Smooth muscle cell (in vitro differentiated cells): ENCODE results near the gene CENPA. TPM values are rescaled to one million over a fixed set of nuclear protein-coding genes. Genes with fewer than 3 reads are reported as not detected.

ENCODE experiments used
- DNase-seq: peaks from one replicate; lab custom pipeline; 2025; ENCODE audit not compliant: unreplicated experiment; lab: John Stamatoyannopoulos, UW
- H2AFZ ChIP-seq: fragments of 200-600 bp; sonication (generic); 2 replicates; pipeline ENCODE4 v1.6.0; 2016; ENCODE audit warnings: antibody characterized with exemption, low read depth, mild to moderate bottlenecking
- H3F3A ChIP-seq: fragments of 200-600 bp; sonication (generic); 2 replicates; pipeline ENCODE4 v1.6.0; 2017; ENCODE audit warnings: antibody characterized with exemption, low read depth
- H3K27ac ChIP-seq: fragments of 200-600 bp; sonication (generic); 2 replicates; pipeline ENCODE4 v1.5.1; 2016; ENCODE audit warnings: low read depth, mild to moderate bottlenecking
- H3K27me3 ChIP-seq: fragments of 200-600 bp; sonication (generic); 2 replicates; pipeline ENCODE4 v1.6.1; 2016; ENCODE audit warnings: low read depth, mild to moderate bottlenecking
- H3K36me3 ChIP-seq: fragments of 200-600 bp; sonication (generic); 2 replicates; pipeline ENCODE4 v1.5.1; 2016; ENCODE audit warnings: low read depth
- H3K4me1 ChIP-seq: fragments of 200-600 bp; sonication (generic); 2 replicates; pipeline ENCODE4 v1.5.1; 2016; ENCODE audit warnings: low read depth
- H3K4me2 ChIP-seq: fragments of 200-600 bp; sonication (generic); 2 replicates; pipeline ENCODE4 v1.6.0; 2016; ENCODE audit warnings: mild to moderate bottlenecking
- H3K4me3 ChIP-seq: fragments of 200-600 bp; sonication (generic); 2 replicates; pipeline ENCODE4 v1.5.1; 2016; ENCODE audit warnings: mild to moderate bottlenecking
- H3K79me2 ChIP-seq: fragments of 200-600 bp; sonication (generic); 2 replicates; pipeline ENCODE4 v1.6.0; 2016; ENCODE audit warnings: low read depth, mild to moderate bottlenecking
- H3K9ac ChIP-seq: fragments of 200-600 bp; sonication (generic); 2 replicates; pipeline ENCODE4 v1.6.0; 2016; ENCODE audit warnings: low read depth
- H3K9me3 ChIP-seq: fragments of 200-600 bp; sonication (generic); replicated peaks from 2 replicates; pipeline ENCODE4 v1.5.1; 2016; ENCODE audit warnings: low read depth
- H4K20me1 ChIP-seq: fragments of 200-600 bp; sonication (generic); 2 replicates; pipeline ENCODE4 v1.6.0; 2016; ENCODE audit warnings: low read depth
- WGBS: methylation state at CpG from one replicate; pipeline ENCODE4 v1.1.7; 2016; ENCODE audit warnings: low lambda C conversion rate; 5-methylcytosine and 5-hydroxymethylcytosine counted together
- polyA plus RNA-seq: library from polyadenylated mRNA; unstranded; fragments of >200 nt; fragmentation: Nextera tagmentation; extraction: Ambion mirVana; gene quantifications from 2 replicates; pipeline ENCODE4 v1.2.1, GENCODE V29; 2016
- total RNA-seq: library from RNA; depleted of rRNA; stranded (reverse); fragments of >200 nt; gene quantifications from 2 replicates; pipeline ENCODE4 v1.2.3, GENCODE V29; 2014
- TF ChIP-seq, protein P1 (sequence below): fragments of 200-600 bp; sonication (generic); IDR thresholded peaks from 2 replicates; pipeline ENCODE4 v1.5.1; 2017; ENCODE audit warnings: borderline replicate concordance, mild to moderate bottlenecking, antibody characterized with exemption; ENCODE audit not compliant: insufficient read depth, poor library complexity, severe bottlenecking

Gene CENPA
- total and polyA plus RNA-seq, 2 experiments from 2014 or later = 0.58 to 7.6 TPM

DNA sequence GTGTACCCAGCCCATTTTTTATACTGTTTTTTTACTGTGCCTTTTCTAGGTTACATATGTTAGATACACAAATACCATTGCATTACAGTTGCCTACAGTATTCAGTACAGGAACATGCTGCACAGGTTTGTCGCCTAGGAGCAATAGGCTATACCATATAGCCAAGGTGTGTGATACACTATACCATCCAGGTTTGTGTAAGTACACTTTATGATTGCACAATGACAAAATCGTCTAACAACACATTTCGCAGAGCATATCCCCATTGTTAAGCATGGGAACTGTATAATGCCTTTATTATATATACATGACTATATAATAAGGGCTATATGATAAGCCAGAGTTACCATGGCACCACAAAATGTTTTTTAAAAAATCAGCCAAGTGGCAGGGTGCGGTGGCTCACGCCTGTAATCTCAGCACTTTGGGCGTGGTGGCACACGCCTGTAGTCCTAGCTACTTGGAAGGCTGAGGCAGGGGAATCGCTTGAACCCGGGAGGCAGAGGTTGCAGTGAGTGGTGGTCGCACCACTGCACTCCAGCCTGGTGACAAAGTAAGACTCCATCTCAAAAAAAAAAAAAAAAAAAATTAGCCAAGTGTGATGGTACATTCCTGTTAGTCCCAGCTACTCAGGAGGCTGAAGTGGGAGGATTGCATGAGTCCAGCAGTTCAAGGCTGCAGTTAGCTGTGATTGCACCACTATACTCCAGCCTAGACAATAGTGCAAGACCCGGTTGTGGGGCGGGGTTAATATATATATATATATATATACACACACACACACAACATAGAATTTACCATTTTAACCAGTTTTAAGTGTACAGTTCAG lies 2.8 kb upstream of the CENPA start:
- H3K27me3 ChIP-seq = no peaks in the 10 kb centered on the region
- TF ChIP-seq, protein P1, sequence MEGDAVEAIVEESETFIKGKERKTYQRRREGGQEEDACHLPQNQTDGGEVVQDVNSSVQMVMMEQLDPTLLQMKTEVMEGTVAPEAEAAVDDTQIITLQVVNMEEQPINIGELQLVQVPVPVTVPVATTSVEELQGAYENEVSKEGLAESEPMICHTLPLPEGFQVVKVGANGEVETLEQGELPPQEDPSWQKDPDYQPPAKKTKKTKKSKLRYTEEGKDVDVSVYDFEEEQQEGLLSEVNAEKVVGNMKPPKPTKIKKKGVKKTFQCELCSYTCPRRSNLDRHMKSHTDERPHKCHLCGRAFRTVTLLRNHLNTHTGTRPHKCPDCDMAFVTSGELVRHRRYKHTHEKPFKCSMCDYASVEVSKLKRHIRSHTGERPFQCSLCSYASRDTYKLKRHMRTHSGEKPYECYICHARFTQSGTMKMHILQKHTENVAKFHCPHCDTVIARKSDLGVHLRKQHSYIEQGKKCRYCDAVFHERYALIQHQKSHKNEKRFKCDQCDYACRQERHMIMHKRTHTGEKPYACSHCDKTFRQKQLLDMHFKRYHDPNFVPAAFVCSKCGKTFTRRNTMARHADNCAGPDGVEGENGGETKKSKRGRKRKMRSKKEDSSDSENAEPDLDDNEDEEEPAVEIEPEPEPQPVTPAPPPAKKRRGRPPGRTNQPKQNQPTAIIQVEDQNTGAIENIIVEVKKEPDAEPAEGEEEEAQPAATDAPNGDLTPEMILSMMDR = no peak
- no peak overlapping the region for H3K4me2 ChIP-seq
- H3K36me3 ChIP-seq = no peaks in the 10 kb centered on the region
- H3K9me3 ChIP-seq = no peaks in the 10 kb centered on the region
- H2AFZ ChIP-seq = no peak overlapping the region
- H3K27ac ChIP-seq = no peak overlapping the region
- WGBS = 96% methylated on average over 10 of the region's 12 CpGs
- H3F3A ChIP-seq = no peaks in the 10 kb centered on the region
- no peak overlapping the region for H3K4me3 ChIP-seq
- peaks cover 8% of the 10 kb centered on the region for H3K4me1 ChIP-seq
- no peaks in the 10 kb centered on the region for H4K20me1 ChIP-seq
- no peak overlapping the region for H3K9ac ChIP-seq
- H3K79me2 ChIP-seq = peaks cover 18% of the 10 kb centered on the region
- no peak for DNase-seq

DNA sequence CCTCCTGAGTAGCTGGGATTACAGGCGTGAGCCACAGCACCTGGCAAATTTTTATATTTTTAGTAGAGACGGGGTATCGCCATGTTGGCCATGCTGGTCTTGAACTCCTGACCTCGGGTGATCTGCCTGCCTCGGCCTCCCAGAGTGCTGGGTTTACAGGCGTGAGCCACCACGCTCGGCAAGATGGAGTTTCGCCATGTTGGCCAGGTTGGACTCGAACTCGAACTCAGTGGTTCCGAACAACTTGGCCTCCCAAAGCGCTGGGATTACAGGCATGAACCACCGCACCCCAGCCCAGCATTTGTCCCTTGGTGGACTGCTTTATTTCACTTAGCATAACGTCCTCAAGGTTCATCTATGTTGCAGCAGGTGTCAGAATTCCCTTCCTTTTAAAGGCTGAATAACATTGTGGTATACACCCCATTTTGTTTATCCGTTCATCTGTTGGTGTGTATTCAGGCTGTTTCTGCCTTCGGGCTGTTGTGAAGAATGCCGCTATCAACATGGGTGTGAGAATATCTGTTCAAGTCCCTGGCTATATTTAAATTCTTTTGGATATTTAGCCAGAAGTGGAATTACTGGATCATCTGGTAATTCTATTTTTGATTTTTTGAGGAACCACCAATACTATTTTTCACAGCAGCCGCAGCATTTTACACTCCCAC lies 1.2 kb upstream of the CENPA start:
- peak overlapping the region; percentile 42 for H3K27ac ChIP-seq
- 91% methylated on average over 19 of the region's 19 CpGs for WGBS
- peak overlapping the region; percentile 39 for H3K9ac ChIP-seq
- peak overlapping the region; percentile 84 for H3K4me2 ChIP-seq
- no peaks in the 10 kb centered on the region for H3K36me3 ChIP-seq
- H3K27me3 ChIP-seq = no peaks in the 10 kb centered on the region
- peak overlapping the region; percentile 74 for H3K4me3 ChIP-seq
- H2AFZ ChIP-seq = no peak overlapping the region
- peaks cover 8% of the 10 kb centered on the region for H3K4me1 ChIP-seq
- H3F3A ChIP-seq = no peaks in the 10 kb centered on the region
- H3K9me3 ChIP-seq = no peaks in the 10 kb centered on the region
- peaks cover 32% of the 10 kb centered on the region for H3K79me2 ChIP-seq
- TF ChIP-seq, protein P1 = no peak
- no peaks in the 10 kb centered on the region for H4K20me1 ChIP-seq
- DNase-seq = no peak

DNA sequence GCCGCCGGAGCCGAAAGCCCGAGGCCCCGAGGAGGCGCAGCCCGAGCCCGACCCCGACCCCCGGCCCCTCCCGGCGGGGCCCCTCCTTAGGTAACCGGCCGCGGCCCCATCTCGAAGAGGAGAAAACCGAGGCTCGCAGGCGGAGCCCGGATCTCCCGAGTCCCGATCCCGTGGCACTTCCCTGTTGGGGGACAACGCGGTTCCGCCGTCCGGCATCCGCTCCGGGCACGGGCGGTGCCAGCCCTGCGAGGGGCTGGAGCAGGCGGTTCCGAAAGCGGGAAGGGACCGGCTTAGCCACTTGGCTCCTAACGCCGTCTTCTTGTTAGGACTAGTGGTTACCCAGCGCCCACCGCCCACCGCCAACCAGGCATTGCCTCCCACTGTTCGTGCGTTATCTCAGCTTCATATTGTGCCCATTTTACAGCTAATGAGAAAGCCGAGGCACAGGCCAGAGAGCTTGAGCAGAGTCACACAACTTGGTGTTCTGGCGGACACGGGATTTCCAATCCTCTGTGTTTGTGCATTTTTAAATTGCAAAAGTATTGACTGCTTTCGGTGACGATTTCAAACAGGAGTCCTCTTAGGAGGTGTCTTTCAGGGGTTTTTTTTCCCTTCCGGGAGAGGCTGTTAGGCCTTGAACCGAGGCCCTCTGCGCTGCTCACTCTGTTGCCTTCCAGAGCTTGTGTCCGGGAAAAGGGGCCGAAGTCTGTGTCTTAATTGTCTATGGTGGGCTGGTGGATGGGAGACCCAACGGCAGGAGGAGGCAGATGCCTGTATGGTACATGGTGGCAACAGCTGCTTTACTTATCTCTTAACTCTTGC lies 562 bp downstream of the CENPA start:
- Histone ChIP-seq H3K27me3 (no peaks in the 10 kb centered on the region), H3K4me2 (peak overlapping the region; percentile 93), H3K36me3 (no peaks in the 10 kb centered on the region), H3K9ac (peak overlapping the region; percentile 53), H3K4me1 (peaks cover 8% of the 10 kb centered on the region), H3K4me3 (peak overlapping the region; percentile 74), H3K27ac (no peak overlapping the region), H3K79me2 (peaks cover 46% of the 10 kb centered on the region), H3F3A (no peaks in the 10 kb centered on the region), H2AFZ (peak overlapping the region; percentile 47), H3K9me3 (no peaks in the 10 kb centered on the region), H4K20me1 (no peaks in the 10 kb centered on the region)
- WGBS = 5% methylated on average over 46 of the region's 55 CpGs
- TF ChIP-seq, protein P1 = no peak
- no peak for DNase-seq
